Choroid plexus epithelial cell (primary cell): ENCODE measurements around the gene ST8SIA2.

Source experiments
- DNase-seq: peaks from one replicate; pipeline ENCODE4 v3.0.0-alpha.2; 2010; ENCODE audit warnings: low read depth
- H3K4me3 ChIP-seq: 2 replicates; pipeline ENCODE4 v1.5.1; 2011; ENCODE audit warnings: low read depth, mild to moderate bottlenecking, control low read depth, low read length, moderate library complexity
- TF ChIP-seq, protein P1 (sequence below): conservative IDR thresholded peaks from 2 replicates; pipeline ENCODE4 v1.5.1; 2011; ENCODE audit warnings: low read depth, mild to moderate bottlenecking, control low read depth, inconsistent platforms, low read length, moderate library complexity

The ST8SIA2 gene

DNA sequence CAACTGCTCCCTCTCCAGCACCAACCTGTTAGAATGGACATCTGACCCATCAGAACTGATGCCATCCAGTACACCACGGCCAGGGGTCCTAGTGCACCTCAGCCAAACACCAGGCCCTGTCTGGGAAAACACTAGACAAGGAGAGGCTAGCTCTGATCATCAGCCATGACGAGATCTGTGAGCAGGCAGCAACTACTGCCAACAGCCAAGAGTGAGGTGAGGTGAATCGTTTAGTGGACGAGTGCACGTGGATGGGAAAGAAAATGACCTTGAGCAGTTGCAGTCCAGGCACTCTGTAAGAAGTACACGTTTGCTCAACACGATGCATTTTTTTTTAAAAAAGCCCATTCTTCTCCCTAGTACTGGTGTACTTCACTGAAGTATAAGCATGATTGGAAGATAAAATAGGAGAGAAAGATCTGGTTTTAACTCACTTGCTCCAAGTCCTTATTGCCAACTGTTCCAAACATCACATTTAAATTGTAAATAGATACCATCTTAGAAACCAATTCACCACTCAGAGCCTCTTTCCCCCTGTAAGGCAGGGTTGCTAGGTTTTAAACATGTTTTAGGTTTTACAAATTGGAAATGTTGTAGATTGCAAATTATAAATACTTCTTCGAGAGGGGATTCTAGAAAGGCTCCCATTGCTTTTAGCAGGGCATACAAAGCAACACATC is 5.7 kb downstream of the ST8SIA2 start:
- TF ChIP-seq, protein P1, sequence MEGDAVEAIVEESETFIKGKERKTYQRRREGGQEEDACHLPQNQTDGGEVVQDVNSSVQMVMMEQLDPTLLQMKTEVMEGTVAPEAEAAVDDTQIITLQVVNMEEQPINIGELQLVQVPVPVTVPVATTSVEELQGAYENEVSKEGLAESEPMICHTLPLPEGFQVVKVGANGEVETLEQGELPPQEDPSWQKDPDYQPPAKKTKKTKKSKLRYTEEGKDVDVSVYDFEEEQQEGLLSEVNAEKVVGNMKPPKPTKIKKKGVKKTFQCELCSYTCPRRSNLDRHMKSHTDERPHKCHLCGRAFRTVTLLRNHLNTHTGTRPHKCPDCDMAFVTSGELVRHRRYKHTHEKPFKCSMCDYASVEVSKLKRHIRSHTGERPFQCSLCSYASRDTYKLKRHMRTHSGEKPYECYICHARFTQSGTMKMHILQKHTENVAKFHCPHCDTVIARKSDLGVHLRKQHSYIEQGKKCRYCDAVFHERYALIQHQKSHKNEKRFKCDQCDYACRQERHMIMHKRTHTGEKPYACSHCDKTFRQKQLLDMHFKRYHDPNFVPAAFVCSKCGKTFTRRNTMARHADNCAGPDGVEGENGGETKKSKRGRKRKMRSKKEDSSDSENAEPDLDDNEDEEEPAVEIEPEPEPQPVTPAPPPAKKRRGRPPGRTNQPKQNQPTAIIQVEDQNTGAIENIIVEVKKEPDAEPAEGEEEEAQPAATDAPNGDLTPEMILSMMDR: no peak
- no peak for DNase-seq

DNA sequence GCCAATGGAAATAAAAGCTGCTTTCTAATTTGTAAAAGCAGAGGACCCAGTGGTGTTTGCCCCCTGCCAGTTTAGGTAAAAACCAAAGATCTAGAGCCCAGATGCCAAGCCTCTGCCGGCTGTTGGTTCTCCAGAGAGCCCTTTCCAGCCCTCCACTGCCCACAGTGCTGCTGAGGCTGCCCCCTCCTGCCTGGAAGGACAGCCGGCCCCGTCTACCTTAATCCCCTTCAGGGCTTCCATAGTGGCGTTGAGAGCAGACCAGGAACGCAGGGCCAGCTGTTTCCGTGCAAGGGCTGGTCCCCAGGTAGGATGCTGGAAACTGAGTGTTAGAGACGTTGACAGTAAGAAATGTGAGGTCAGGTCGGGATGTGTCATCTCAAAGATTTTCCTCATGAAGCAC is 6.9 kb downstream of the ST8SIA2 start:
- DNase-seq: no peak
- TF ChIP-seq, protein P1: no peak
- H3K4me3 ChIP-seq: no peak overlapping the region

More for the DNA sequence above, 5.7 kb downstream of the ST8SIA2 start:
- H3K4me3 ChIP-seq: no peak overlapping the region

- TF ChIP-seq, protein P1: no peak
- DNase-seq: no peak
- H3K4me3 ChIP-seq: no peak overlapping the region
Measured at GRCh38 chr15:92400980-92401787, 7.5 kb downstream of the ST8SIA2 start.

DNA sequence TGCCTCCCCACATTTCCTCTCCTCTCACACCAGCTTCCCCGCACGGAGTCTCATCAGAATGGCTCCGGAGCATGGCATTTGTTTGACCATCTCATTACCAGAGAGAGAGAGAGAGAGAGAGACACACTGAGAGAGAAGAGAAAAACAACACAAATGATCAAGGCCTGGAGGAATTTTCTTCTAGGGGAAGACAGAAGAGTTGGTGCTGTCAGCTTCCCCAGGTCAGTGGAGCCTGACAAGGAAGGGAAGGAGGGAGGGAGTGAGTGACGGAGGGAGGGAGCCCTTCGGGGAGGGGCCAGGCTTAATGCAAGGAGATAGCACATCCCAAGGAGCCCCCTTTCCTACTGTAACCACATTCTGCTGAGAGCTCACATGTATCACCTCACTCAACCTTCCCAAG is 9.1 kb downstream of the ST8SIA2 start:
- TF ChIP-seq, protein P1: no peak
- DNase-seq: no peak
- no peak overlapping the region for H3K4me3 ChIP-seq

DNA sequence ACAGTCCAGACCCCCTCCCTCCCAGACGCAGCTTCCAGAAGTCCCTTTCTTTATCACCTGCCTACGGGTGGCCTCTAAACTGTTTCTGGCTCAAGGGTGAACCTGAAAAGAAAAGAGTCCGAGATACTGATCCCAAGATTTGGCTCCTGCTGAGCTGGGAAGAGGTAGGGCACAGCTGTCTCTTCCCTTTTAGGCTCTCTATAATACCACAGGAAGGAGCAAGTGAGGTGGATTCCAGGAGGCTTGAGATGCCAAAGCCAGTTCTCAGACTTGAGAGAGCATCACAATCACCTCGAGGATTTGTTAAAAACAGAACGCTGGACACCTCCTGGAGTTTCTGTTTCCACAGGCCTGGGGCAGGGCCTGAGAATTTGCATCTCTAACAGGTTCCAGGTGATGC is 12.3 kb downstream of the ST8SIA2 start:
- DNase-seq: no peak
- H3K4me3 ChIP-seq: no peak overlapping the region
- TF ChIP-seq, protein P1: no peak

- TF ChIP-seq, protein P1: no peak
- no peak for DNase-seq
- no peak overlapping the region for H3K4me3 ChIP-seq
Measured at GRCh38 chr15:92407321-92407720, 13.6 kb downstream of the ST8SIA2 start.
